OCI-LY7 (cell line): ENCODE measurements around the gene CRB2. TPM values are rescaled to one million over a fixed set of nuclear protein-coding genes. Genes with fewer than 3 reads are reported as not detected.

Experiments used
- BruUV-seq: library from RNA; stranded (reverse); fragments of 400-500 nt; replicated peaks from 2 replicates; lab custom pipeline; 2021; lab: Mats Ljungman, UMichigan
- CTCF ChIA-PET: fragments of 300-600 bp; sonication (Branson Sonifier 250); formaldehyde crosslinking; loops from one replicate; lab custom pipeline; 2022; ENCODE audit warnings: antibody characterized with exemption; ENCODE audit not compliant: unreplicated experiment; lab: Charles Lee
- POLR2A ChIA-PET: fragments of 300-600 bp; sonication (Branson Sonifier 250); formaldehyde crosslinking; loops from one replicate; lab custom pipeline; 2022; ENCODE audit warnings: antibody characterized with exemption; lab: Charles Lee
- DNase-seq: peaks from one replicate; pipeline ENCODE4 v3.0.0-alpha.2; 2015; ENCODE audit warnings: low spot score
- H2AFZ ChIP-seq: fragments of 200-600 bp; sonication (generic), shearing (Covaris generic); 2 replicates; pipeline ENCODE4 v1.6.1; 2014; ENCODE audit warnings: mild to moderate bottlenecking, antibody characterized with exemption, low read length, moderate library complexity
- H3K27ac ChIP-seq: fragments of 200-600 bp; sonication (generic); 2 replicates; pipeline ENCODE4 v1.5.1; 2014; ENCODE audit warnings: mixed run types, low read depth, mild to moderate bottlenecking, moderate library complexity, low read length, inconsistent platforms; ENCODE audit not compliant: poor library complexity, severe bottlenecking
- H3K36me3 ChIP-seq: fragments of 200-600 bp; sonication (generic); 2 replicates; pipeline ENCODE4 v1.6.1; 2014; ENCODE audit warnings: mild to moderate bottlenecking, antibody characterized with exemption, low read length, moderate library complexity, mixed read lengths; ENCODE audit not compliant: insufficient read depth
- H3K4me1 ChIP-seq: fragments of 200-600 bp; sonication (generic); 2 replicates; pipeline ENCODE4 v1.5.1; 2014; ENCODE audit warnings: mild to moderate bottlenecking, low read length; ENCODE audit not compliant: insufficient read depth, poor library complexity, severe bottlenecking
- H3K4me2 ChIP-seq: fragments of 200-600 bp; sonication (generic); 2 replicates; pipeline ENCODE4 v1.6.1; 2014; ENCODE audit warnings: mild to moderate bottlenecking, low read length
- H3K4me3 ChIP-seq: fragments of 200-600 bp; sonication (generic); 2 replicates; pipeline ENCODE4 v1.5.1; 2014; ENCODE audit warnings: mild to moderate bottlenecking, low read depth, low read length; ENCODE audit not compliant: poor library complexity, severe bottlenecking
- H3K79me2 ChIP-seq: fragments of 200-600 bp; sonication (generic); 2 replicates; pipeline ENCODE4 v1.6.1; 2016; ENCODE audit warnings: low read depth, mild to moderate bottlenecking, low read length, moderate library complexity, mixed read lengths; ENCODE audit not compliant: insufficient read depth
- H3K9me2 ChIP-seq: fragments of 200-600 bp; sonication (generic); 2 replicates; pipeline ENCODE4 v1.6.1; 2016; ENCODE audit warnings: mild to moderate bottlenecking, low read length, mixed read lengths; ENCODE audit not compliant: insufficient read depth
- H3K9me3 ChIP-seq: fragments of 200-600 bp; sonication (generic); 2 replicates; pipeline ENCODE4 v1.6.1; 2014; ENCODE audit warnings: mild to moderate bottlenecking, mixed run types, low read length, mixed read lengths
- H4K20me1 ChIP-seq: fragments of 200-600 bp; sonication (generic); 2 replicates; pipeline ENCODE4 v1.6.1; 2014; ENCODE audit warnings: mild to moderate bottlenecking, antibody characterized with exemption, low read length, moderate library complexity, mixed read lengths; ENCODE audit not compliant: insufficient read depth
- CTCF ChIP-seq: fragments of 200-600 bp; sonication (generic); conservative IDR thresholded peaks from 2 replicates; pipeline ENCODE4 v1.5.1; 2014; ENCODE audit warnings: mild to moderate bottlenecking, antibody characterized with exemption, low read length, moderate library complexity, mixed read lengths
- EZH2phosphoT487 ChIP-seq: fragments of 200-600 bp; sonication (generic); IDR thresholded peaks from 2 replicates; pipeline ENCODE4 v1.6.1; 2018; ENCODE audit warnings: low read depth, borderline replicate concordance, mild to moderate bottlenecking, mixed run types, antibody characterized with exemption, low read length, moderate library complexity, mixed read lengths
- intact Hi-C: fragments of 100-400 bp; cut with micrococcal nuclease; formaldehyde crosslinking; loops from one replicate; pipeline ENCODE4 v1.10.0; 2022; ENCODE audit not compliant: unreplicated experiment
- total RNA-seq, 2 experiments: library from RNA; depleted of rRNA in 1 of 2; stranded (reverse); fragments of >200 nt in 1 of 2; shearing (Covaris generic) in 1 of 2; gene quantifications; 2 replicates each; pipeline ENCODE4 v1.2.3, GENCODE V29; 2014 to 2022

Gene CRB2
- total RNA-seq, 2 experiments from 2014 or later = 1.6 to 3.4 TPM

- H3K36me3 ChIP-seq = no peaks in the 10 kb centered on the region
- intact Hi-C loops = no loop called here
- ChIA-PET POLR2A (interaction anchor here (0.6 to 0.7 kb wide), 2 partner anchors 53 to 185 kb away, joined by 3 to 6 read pairs; no protein-coding TSS in a partner anchor), CTCF (no interaction called here)
- H3K9me2 ChIP-seq = no peaks in the 10 kb centered on the region
- no peak overlapping the region for H2AFZ ChIP-seq
- H3K9me3 ChIP-seq = no peaks in the 10 kb centered on the region
- BruUV-seq = no TSS peak
- H3K4me2 ChIP-seq = no peak overlapping the region
- no peak for DNase-seq
- H3K27ac ChIP-seq = no peak overlapping the region
- no peaks in the 10 kb centered on the region for H3K79me2 ChIP-seq
- TF ChIP-seq EZH2phosphoT487 = no peak
- no peak for TF ChIP-seq CTCF
- H3K4me3 ChIP-seq = no peak overlapping the region
- no peaks in the 10 kb centered on the region for H3K4me1 ChIP-seq
- H4K20me1 ChIP-seq = no peaks in the 10 kb centered on the region
Observed at GRCh38 chr9:123411191-123411590, 55.2 kb downstream of the CRB2 start.

DNA sequence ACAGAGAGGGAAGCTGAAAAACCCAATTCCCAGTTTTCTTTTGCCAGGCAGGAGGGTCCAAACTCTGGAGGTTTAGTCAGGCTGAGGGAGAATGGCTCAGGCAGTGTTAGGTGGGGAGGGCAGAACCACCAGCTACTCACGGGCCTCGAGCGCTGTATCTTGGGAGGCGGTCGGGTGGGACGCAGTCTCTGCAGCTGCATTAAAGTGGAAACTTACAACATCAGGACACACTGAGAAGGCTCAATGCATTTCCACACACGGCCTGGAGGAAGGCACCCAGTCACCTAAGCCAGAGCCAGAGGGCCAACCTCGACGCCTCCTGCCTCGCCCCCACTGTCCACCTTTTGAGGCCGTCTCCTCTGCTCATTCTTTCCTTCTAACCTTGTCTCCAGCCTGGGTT is 55.6 kb downstream of the CRB2 start:
- H3K9me3 ChIP-seq = no peaks in the 10 kb centered on the region
- ChIA-PET CTCF (no interaction called here), POLR2A (interaction anchor here (0.6 kb wide), 1 partner anchor 185 kb away, joined by 6 read pairs; no protein-coding TSS in a partner anchor)
- no TSS peak for BruUV-seq
- H2AFZ ChIP-seq = no peak overlapping the region
- intact Hi-C loops = no loop called here
- no peak overlapping the region for H3K4me3 ChIP-seq
- no peak for DNase-seq
- H3K9me2 ChIP-seq = no peaks in the 10 kb centered on the region
- no peaks in the 10 kb centered on the region for H4K20me1 ChIP-seq
- no peak overlapping the region for H3K4me2 ChIP-seq
- no peaks in the 10 kb centered on the region for H3K4me1 ChIP-seq
- no peaks in the 10 kb centered on the region for H3K79me2 ChIP-seq
- H3K27ac ChIP-seq = no peak overlapping the region
- TF ChIP-seq CTCF = no peak
- TF ChIP-seq EZH2phosphoT487 = no peak
- no peaks in the 10 kb centered on the region for H3K36me3 ChIP-seq

DNA sequence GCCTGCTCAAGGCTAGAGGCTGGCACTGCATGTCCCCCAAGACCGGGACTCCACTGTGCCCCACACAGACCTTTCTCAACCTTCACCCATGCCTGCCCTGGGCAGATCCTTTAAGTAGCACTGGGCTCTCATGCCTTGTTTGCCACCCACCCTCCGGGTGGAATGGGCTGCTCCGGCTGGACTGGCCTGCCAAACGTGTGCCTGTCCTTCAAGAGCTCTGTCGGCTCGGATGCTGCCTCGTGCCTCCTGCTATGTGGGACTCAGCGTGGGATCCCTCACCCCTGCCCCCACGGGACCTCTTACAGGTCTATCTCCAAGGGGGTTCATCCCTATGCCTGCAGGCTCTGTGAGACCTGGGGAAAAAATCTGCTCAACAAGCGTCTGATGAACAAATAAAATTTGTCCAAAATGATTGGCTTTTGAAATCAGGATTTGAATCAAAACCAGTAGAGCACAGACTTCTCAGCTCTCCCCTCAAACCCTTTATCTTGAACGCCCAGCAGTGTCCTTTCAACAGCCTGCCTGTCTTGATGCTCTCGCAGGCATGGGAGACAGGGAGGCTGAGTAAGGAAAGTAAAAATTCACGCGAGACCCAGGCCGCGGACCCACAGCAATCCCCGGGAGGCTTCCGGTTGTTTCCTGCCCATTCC is 56.3 kb downstream of the CRB2 start:
- BruUV-seq = no TSS peak
- intact Hi-C loops = no loop called here

More for the DNA sequence above, 56.3 kb downstream of the CRB2 start:
- Histone ChIP-seq H3K4me3 (no peak overlapping the region), H2AFZ (no peak overlapping the region), H3K79me2 (no peaks in the 10 kb centered on the region), H4K20me1 (no peaks in the 10 kb centered on the region), H3K27ac (no peak overlapping the region), H3K9me2 (no peaks in the 10 kb centered on the region), H3K36me3 (no peaks in the 10 kb centered on the region), H3K4me1 (no peaks in the 10 kb centered on the region), H3K4me2 (no peak overlapping the region), H3K9me3 (no peaks in the 10 kb centered on the region)
- DNase-seq = no peak
- ChIA-PET CTCF (no interaction called here), POLR2A (no interaction called here)
- no peak for TF ChIP-seq EZH2phosphoT487
- TF ChIP-seq CTCF = no peak
